ENCODE results near the gene PPP1R16B.

The PPP1R16B gene

GRCh38 chr20:38829296-38829875 is 23.9 kb downstream of the PPP1R16B start:
- Histone ChIP-seq H3K4me3 (ENCODE audit: low read depth, low read length, poor library complexity, severe bottlenecking) (no peak overlapping the region), H3K36me3 (ENCODE audit: insufficient read depth, low read length) (peaks cover 74% of the 10 kb centered on the region), H3K4me2 (ENCODE audit: low read length) (no peak overlapping the region), H3K9me2 (ENCODE audit: low read depth, low read length) (no peaks in the 10 kb centered on the region), H3K9ac (ENCODE audit: low read length) (no peak overlapping the region), H3K4me1 (ENCODE audit: insufficient read depth, low read length, severe bottlenecking) (peaks cover 44% of the 10 kb centered on the region), H3K9me3 (ENCODE audit: low read length) (no peaks in the 10 kb centered on the region), H3K79me2 (ENCODE audit: insufficient read depth, low read length) (peaks cover 38% of the 10 kb centered on the region), H2AFZ (ENCODE audit: low read length) (no peak overlapping the region), H3K27ac (ENCODE audit: low read depth, low read length, poor library complexity, severe bottlenecking) (no peak overlapping the region), H3K27me3 (ENCODE audit: insufficient read depth, low read length) (no peaks in the 10 kb centered on the region), H3F3A (ENCODE audit: insufficient read depth, low read length) (no peaks in the 10 kb centered on the region), H4K20me1 (ENCODE audit: insufficient read depth, low read length) (no peaks in the 10 kb centered on the region)
- TF ChIP-seq CTCF (IDR thresholded peaks at IDR 0.05; ENCODE audit: low read length) (no peak), EZH2 (IDR thresholded peaks at IDR 0.05; ENCODE audit: borderline replicate concordance, low read length) (no peak)

GRCh38 chr20:38830356-38830755 is 24.9 kb downstream of the PPP1R16B start:
- H4K20me1 ChIP-seq (ENCODE audit: insufficient read depth, low read length): no peaks in the 10 kb centered on the region
- peaks cover 65% of the 10 kb centered on the region for H3K36me3 ChIP-seq (ENCODE audit: insufficient read depth, low read length)
- H3K27me3 ChIP-seq (ENCODE audit: insufficient read depth, low read length): no peaks in the 10 kb centered on the region
- H3K27ac ChIP-seq (ENCODE audit: low read depth, low read length, poor library complexity, severe bottlenecking): peak overlapping the region; percentile 18
- no peak overlapping the region for H3K4me3 ChIP-seq (ENCODE audit: low read depth, low read length, poor library complexity, severe bottlenecking)
- H3K9ac ChIP-seq (ENCODE audit: low read length): no peak overlapping the region
- TF ChIP-seq CTCF (IDR thresholded peaks at IDR 0.05; ENCODE audit: low read length) (no peak), EZH2 (IDR thresholded peaks at IDR 0.05; ENCODE audit: borderline replicate concordance, low read length) (no peak)
- no peak overlapping the region for H3K4me2 ChIP-seq (ENCODE audit: low read length)
- H3K4me1 ChIP-seq (ENCODE audit: insufficient read depth, low read length, severe bottlenecking): peaks cover 39% of the 10 kb centered on the region
- peaks cover 35% of the 10 kb centered on the region for H3K79me2 ChIP-seq (ENCODE audit: insufficient read depth, low read length)
- H3K9me3 ChIP-seq (ENCODE audit: low read length): no peaks in the 10 kb centered on the region
- H3K9me2 ChIP-seq (ENCODE audit: low read depth, low read length): no peaks in the 10 kb centered on the region
- no peak overlapping the region for H2AFZ ChIP-seq (ENCODE audit: low read length)
- no peaks in the 10 kb centered on the region for H3F3A ChIP-seq (ENCODE audit: insufficient read depth, low read length)

DNA sequence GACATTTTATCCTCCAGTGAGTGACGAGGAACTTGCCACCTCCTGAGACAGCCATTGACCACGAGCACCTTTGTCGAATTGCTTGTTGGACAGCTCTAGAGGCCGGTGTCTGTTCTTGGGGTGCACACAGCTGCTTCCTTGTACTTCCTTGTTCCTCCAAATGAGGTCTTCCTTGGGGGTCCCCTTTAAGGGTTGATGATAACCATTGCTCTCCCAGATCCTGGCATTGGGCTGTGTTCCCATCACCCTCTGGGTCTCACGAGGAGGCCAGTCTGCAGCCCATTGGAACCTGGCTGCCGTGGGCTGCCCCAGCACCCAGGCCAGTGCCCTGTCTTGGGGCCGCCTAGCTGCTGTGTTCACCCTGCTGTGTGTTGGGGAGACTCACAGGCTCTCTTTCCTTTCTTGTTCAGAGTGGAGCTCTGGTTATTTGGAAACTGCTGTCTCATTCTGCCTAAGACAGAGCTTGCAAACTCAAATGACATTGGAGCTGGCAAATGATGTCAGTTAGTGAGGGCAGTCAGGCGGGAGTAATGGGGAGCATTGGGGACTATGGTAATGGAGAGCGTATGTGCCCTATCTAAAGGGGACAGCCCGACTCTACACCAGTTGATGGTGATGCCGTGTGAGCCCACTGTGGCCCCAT is 25.7 kb downstream of the PPP1R16B start:
- no peak overlapping the region for H3K27ac ChIP-seq (ENCODE audit: low read depth, low read length, poor library complexity, severe bottlenecking)
- peaks cover 28% of the 10 kb centered on the region for H3K79me2 ChIP-seq (ENCODE audit: insufficient read depth, low read length)
- H3K4me3 ChIP-seq (ENCODE audit: low read depth, low read length, poor library complexity, severe bottlenecking): no peak overlapping the region
- H3K36me3 ChIP-seq (ENCODE audit: insufficient read depth, low read length): peaks cover 57% of the 10 kb centered on the region
- no peaks in the 10 kb centered on the region for H3K27me3 ChIP-seq (ENCODE audit: insufficient read depth, low read length)
- H2AFZ ChIP-seq (ENCODE audit: low read length): no peak overlapping the region
- no peak overlapping the region for H3K4me2 ChIP-seq (ENCODE audit: low read length)
- H3K4me1 ChIP-seq (ENCODE audit: insufficient read depth, low read length, severe bottlenecking): peaks cover 31% of the 10 kb centered on the region
- TF ChIP-seq EZH2 (IDR thresholded peaks at IDR 0.05; ENCODE audit: borderline replicate concordance, low read length): no peak
- TF ChIP-seq CTCF (IDR thresholded peaks at IDR 0.05; ENCODE audit: low read length): no peak
- no peaks in the 10 kb centered on the region for H3K9me3 ChIP-seq (ENCODE audit: low read length)
- no peaks in the 10 kb centered on the region for H4K20me1 ChIP-seq (ENCODE audit: insufficient read depth, low read length)
- no peak overlapping the region for H3K9ac ChIP-seq (ENCODE audit: low read length)
- no peaks in the 10 kb centered on the region for H3K9me2 ChIP-seq (ENCODE audit: low read depth, low read length)
- no peaks in the 10 kb centered on the region for H3F3A ChIP-seq (ENCODE audit: insufficient read depth, low read length)

All from OCI-LY1 (cell line).